PC-9 (cell line): ENCODE data around the gene CNPY4.

Experiments
- EZH2 ChIP-seq: fragments of 200-600 bp; sonication (generic); IDR thresholded peaks from 2 replicates; pipeline ENCODE4 v1.8.0; 2017; ENCODE audit warnings: antibody characterized with exemption, low read depth
- TF ChIP-seq, protein P1 (sequence below): fragments of 200-600 bp; sonication (generic); conservative IDR thresholded peaks from 2 replicates; pipeline ENCODE4 v1.6.1; 2017; ENCODE audit warnings: mixed run types, antibody characterized with exemption, mild to moderate bottlenecking, moderate library complexity

GRCh38 chr7:100079024-100079560 is 40.3 kb upstream of the CNPY4 start:
- no peak for TF ChIP-seq EZH2
- TF ChIP-seq, protein P1, sequence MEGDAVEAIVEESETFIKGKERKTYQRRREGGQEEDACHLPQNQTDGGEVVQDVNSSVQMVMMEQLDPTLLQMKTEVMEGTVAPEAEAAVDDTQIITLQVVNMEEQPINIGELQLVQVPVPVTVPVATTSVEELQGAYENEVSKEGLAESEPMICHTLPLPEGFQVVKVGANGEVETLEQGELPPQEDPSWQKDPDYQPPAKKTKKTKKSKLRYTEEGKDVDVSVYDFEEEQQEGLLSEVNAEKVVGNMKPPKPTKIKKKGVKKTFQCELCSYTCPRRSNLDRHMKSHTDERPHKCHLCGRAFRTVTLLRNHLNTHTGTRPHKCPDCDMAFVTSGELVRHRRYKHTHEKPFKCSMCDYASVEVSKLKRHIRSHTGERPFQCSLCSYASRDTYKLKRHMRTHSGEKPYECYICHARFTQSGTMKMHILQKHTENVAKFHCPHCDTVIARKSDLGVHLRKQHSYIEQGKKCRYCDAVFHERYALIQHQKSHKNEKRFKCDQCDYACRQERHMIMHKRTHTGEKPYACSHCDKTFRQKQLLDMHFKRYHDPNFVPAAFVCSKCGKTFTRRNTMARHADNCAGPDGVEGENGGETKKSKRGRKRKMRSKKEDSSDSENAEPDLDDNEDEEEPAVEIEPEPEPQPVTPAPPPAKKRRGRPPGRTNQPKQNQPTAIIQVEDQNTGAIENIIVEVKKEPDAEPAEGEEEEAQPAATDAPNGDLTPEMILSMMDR = no peak
